SK-MEL-5 (cell line): ENCODE data around the gene SIRPB1. TPM values are rescaled to one million over a fixed set of nuclear protein-coding genes. Genes with fewer than 3 reads are reported as not detected.

Experiments used
- DNase-seq: peaks from one replicate; pipeline ENCODE4 v3.0.0-alpha.2; 2016; ENCODE audit warnings: low read depth, low spot score
- in situ Hi-C: cut with HindIII; loops from 2 replicates; pipeline ENCODE4 v1.10.0; 2016; ENCODE audit warnings: low sequenced_read_pairs, high pct_unique_total_duplicates, low pct_unique_long_range_greater_than_20kb
- polyA plus RNA-seq, 2 experiments: library from polyadenylated mRNA; depleted of rRNA; stranded (reverse); fragments of >200 nt; gene quantifications; 2 replicates each; pipeline ENCODE4 v1.2.3, GENCODE V29; 2015
- total RNA-seq: library from RNA; depleted of rRNA; stranded (reverse); fragments of >200 nt; shearing (Covaris generic); gene quantifications from 2 replicates; pipeline ENCODE4 v1.2.3, GENCODE V29; 2014; rRNA removed

The SIRPB1 gene
- 0.98 and 1.8 TPM in 2 replicates for total RNA-seq
- polyA plus RNA-seq (2015; cell fraction: cytosol; rRNA removed): 8.6 and 10.7 TPM in 2 replicates
- polyA plus RNA-seq (2015; cell fraction: nucleus; rRNA removed): 2.9 and 5.7 TPM in 2 replicates

DNA sequence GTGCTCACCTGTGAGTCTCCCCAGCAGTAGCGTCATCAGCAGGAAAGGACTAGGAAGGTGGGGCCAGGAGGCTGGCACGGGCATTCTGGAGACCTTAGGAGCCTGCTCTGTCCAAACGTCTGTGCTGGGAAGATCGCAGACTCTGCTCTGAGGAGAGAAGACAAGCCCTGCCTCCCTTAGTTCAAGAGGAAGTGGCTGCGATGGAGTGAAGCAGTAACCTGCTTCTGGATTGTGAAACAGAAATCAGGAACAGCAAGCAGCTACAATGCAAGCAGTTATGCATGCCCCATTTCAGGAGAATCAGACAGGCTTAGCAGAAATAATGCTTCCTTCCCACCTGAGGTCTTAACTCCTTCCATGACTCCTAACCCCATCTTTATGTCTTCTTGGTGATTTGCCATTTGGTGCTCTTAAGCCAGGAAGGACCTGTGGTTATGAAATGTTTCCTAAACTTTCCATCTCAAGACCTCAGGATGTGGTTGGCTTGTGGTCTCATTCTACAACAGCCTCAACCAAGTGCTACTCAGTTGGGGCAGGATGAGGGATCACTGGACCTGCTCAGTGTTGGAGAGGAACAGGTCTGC lies at the start of gene SIRPB1:
TSS of gene SIRPB1 (minus strand) at position 149 of the 584 bp plus-strand sequence. CDS start at position 84, 65 bp downstream.
- in situ Hi-C loops: no loop called here
- peak; percentile 0 for DNase-seq

DNA sequence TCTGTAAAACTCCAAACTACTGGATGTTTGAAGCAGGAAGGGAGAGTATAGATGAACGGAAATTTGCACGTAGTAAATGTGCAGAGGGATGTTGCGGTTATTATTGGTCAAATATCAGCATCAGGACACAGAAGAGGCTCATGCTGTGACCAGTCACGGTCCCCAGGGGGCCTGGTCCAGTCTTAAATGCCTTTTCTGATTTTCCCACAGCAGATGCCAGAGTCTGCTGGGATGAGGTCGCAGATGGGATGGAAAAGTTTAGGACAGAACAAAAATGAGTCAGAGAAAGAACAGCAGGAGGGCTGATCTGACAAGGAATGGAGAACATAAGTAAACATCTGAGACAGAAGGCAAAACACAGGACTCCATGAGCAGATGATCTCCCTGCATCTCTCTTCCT lies 49.5 kb upstream of the SIRPB1 start:
- in situ Hi-C loops: no loop called here
- DNase-seq: no peak

DNA sequence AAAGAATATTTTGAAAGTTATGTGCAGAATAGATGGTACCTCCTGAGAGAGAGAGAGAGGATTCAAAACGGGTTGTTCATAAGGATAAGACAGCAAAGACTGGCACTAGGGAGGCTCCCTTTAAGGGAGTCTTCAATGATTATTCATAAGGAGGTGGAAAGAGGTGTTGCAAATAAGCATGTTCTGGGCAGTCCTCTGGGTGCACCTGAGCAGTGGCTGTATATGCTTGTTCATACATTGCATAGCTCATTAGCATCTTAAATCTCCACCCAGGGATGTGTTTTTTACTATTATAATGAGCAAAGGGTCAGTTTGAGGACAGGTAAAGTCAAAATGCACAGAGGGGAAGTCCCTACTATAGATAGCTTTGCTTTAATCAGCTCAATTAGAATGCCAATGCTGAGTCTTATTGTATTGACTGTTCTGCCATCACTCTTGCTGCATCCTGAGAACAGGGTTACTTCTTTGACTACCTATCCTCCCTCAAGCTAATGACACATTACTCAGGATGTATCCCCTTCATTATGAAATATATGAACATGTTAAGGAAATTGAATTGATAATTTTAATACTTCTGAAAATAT lies 47.8 kb upstream of the SIRPB1 start:
- in situ Hi-C loops: no loop called here
- no peak for DNase-seq

DNA sequence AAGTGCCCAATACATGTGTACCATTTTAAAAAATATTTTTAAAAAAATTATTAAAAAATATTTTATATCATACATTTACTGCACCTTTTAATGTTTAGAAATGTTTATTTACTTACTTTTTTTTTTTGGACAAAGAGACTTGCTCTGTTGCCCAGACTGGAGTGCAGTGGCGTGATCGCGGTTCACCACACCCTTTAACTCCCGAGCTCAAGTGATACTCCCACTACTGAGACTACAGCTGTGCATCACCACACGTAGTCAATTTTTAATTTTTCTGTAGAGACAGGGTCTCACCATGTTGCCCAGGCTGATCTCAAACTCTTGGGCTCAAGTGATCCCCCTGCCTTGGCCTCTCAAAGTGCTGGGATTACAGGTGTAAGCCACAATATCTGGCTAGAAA lies 47.0 kb upstream of the SIRPB1 start:
- in situ Hi-C loops: no loop called here
- DNase-seq: no peak

DNA sequence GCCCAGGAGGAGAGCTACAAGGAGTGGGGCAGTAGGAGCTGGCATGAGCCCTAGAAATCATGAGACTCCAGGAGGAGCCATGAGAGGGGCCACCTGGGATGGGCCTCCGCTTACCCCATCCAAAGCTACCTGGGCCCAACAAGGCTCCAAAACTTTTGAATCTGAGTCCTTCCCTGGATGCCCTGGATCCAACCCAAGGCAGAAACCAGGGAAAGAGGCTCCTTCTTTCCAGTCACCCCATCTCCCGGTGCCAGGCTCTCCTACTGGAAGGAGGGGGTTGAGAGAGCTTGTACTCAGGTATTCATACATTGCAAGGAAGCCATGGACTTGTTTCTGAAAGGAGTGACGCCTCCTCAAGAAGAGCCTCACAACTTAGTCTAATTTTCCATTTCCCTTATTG lies 45.5 kb upstream of the SIRPB1 start:
- no peak for DNase-seq
- in situ Hi-C loops: no loop called here

DNA sequence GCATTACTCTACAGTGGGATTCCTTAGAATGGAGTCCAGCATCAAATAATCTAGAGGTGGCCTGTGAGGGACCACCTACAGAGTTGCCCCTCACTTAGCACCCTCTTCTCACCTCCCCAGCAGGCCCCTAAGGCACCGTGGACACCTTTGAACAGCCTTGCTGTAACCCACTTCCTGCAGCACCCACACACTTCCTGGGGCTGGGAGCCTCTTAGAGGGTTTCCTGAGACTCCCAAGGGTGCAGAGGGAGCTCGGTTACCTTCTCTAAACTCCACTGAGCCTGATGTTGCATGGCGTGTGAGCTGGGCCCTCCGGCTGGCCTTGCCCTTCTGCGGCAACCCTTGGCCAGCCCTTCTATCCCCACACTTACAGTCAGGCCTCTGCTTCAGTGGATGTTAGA lies 45.1 kb upstream of the SIRPB1 start:
- no peak for DNase-seq
- in situ Hi-C loops: no loop called here

DNA sequence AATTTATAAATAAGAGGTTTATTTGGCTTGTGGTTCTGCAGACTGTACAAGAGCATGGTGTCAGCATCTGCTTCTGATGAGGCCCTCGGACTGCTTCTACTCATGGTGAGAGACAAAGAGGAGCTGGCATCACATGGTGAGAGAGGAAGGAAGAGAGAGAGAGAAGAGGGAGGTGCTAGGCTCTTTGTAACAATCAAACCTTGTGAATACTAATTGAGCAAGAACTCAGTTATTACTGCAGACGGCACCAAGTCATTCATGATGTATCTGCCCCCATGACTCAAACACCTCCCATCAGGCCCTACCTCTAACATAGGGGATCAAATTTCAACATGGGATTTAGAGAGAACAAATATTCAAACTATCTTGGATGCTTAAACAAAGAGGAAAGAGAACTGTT lies 44.1 kb upstream of the SIRPB1 start:
- no peak for DNase-seq

DNA sequence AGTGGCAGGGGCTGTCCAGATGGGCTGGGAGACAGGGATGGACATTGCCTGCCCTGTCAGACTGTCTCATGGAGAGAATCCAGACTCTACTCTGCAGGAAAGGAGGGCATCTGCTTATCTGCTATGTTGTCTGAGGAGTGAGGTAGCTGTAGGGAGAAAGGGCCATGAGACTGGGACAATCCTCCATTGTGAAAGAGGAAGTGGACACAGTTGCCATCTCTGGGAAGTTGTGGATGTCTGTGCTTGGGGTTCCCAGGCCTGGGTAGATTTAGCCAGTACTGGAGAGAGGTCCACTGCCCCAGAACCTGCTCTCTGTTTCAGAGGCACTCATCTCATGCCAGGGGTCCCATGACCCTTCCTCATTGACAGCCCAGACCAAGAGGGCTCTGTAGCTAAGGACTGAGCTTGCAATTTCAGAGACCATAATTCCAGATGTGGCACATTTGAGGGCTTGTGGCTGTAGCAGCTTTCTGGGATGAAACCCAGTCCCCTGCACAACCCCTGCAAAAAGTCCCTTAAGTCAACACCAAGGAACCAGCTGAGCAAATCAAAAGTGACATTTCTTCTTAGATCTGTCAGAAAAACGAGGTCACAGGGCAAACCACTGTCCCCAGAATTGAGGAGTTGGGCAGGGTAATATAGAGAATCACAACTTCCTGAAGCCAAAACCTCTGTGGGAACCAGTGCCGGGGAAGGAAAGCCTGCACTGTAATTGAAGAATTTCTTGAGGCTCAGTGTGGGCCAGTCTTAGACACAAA lies 41.9 kb upstream of the SIRPB1 start:
- DNase-seq: no peak
- in situ Hi-C loops: no loop called here

More for the DNA sequence above, 44.1 kb upstream of the SIRPB1 start:
- in situ Hi-C loops: no loop called here

DNA sequence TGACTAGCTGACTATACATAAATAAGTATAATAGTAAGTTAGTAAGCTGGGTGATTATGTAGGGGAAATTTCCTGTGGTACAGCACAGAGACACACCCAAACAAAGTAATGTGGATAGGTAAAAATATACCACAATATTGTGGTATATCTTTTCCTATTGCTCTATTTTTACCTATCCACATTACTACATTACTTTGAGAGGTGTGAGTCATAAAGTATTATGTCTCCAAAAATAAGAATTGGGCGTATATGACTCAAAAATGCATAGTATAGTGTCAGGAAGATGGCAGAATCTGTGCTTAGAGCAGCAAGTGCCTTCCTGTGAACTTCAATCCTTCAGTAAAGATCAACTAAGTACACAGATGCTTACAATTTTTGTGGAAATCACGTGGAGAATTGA lies 40.4 kb upstream of the SIRPB1 start:
- DNase-seq: no peak
- in situ Hi-C loops: no loop called here

DNA sequence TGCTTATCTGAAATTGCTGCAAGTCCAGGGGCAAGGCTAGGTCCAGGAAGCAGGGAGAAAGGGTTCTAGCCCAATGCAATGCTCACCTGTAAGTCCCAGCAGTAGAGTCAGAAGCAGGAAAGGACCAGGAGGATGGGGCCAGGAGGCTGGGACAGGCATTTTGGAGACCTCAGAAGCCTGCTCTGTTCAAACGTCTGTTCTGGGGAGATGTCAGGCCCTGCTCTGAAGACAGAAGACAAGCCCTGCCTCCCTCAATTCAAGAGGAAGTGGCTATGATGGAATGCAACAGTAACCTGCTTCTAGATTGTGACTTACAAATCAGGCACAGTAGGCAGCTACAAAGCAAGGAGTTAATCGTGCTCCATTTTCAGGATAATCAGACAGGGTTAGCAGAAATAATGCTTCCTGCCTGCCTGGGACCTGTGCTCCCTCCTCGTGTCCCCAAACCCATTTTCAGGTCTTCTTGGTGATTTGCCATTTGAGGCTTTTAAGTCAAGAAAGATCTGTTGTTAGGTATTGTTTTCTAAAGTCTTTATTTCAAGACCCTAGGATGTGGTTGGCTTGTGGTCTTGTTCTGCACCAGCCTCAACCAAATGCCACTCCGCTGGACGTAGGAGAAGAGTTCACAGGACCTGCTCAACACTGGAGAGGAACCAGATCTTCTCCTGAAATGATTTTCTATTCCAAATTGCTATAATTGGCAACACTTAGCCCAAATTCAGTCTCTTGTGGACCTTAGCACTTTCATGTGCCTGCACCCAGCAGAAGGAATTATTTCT lies 37.9 kb upstream of the SIRPB1 start, which contains the start of gene SIRPG:
TSS of gene SIRPG (minus strand) at position 224 of the 779 bp plus-strand sequence. CDS start at position 159, 65 bp downstream.
- in situ Hi-C loops: no loop called here

DNA sequence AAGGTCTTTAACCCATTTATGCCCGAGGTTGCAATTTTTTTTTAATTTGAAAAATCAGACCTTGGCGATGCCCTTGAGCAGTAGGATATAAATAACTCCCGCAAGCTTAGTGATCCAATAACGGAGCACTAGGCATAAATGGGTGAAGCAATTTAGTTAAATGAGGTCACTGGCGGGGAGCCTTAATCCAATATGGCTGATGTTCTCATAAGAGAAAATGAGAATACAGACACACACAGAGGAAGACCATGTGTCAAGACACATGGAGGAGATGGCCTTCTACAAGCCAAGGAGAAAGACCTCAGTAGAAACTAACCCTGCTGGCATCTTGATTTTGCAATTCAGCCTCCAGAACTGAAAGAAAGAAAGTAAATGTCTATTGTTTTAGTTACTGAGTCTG lies 37.0 kb upstream of the SIRPB1 start:
- no peak for DNase-seq
- in situ Hi-C loops: no loop called here

More for the DNA sequence above, 37.9 kb upstream of the SIRPB1 start, which contains the start of gene SIRPG:
- no peak for DNase-seq

DNA sequence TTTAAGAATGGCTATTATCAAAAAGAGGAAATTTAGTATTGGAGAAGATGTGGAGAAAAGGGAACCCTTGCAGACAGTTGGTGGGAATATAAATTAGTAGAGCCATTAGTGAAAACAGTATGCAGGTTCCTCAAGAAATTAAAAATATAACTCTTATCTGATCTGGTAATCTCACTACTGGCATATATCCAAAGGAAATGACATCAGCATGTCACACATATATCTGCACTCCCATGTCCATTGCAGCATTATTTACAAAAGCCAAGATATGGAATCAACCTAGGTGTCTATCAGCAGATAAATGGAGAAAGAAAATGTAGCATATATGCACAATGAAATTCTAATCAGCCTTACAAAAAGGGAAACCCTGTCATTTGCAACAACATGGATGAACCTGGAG lies 35.2 kb upstream of the SIRPB1 start:
- in situ Hi-C loops: no loop called here
- DNase-seq: no peak

DNA sequence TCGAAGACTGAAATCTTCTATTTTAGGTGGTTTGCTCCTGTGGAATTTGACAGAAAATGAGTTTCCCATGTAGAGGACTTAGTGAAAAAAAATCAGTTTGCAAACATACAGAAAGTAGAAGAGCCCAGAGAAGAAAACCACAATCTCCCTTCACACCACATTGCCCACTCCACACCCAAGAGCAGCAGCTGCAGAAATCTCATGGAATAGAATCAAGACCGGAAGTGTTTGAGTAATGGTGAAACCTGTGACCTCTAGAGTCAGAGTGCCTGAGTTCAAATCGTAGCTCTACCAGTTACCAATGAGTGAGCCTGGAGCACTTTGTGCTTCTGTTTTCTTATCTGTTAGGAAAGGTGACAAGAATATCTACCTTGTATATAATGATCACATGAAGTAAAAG lies 33.2 kb upstream of the SIRPB1 start:
- DNase-seq: no peak
- in situ Hi-C loops: no loop called here

DNA sequence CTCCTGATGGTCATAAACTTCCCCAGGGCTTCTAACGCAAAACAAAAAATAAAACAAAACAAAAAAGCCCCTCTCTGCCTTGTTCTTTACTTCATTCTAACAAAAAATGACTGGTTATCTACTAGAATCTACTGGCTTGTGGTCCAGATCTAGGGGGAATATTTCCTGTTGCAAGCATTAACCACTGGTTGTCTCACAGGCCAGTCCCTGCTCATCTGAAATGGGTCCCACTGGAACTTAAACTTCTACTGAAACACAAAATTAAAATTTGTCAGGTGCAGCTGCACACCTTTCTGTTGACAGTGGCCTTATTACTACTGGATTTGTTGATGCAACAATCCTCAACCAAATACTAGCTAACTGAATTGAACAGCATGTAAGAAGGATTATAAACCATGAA lies 32.3 kb upstream of the SIRPB1 start:
- in situ Hi-C loops: no loop called here
- no peak for DNase-seq

DNA sequence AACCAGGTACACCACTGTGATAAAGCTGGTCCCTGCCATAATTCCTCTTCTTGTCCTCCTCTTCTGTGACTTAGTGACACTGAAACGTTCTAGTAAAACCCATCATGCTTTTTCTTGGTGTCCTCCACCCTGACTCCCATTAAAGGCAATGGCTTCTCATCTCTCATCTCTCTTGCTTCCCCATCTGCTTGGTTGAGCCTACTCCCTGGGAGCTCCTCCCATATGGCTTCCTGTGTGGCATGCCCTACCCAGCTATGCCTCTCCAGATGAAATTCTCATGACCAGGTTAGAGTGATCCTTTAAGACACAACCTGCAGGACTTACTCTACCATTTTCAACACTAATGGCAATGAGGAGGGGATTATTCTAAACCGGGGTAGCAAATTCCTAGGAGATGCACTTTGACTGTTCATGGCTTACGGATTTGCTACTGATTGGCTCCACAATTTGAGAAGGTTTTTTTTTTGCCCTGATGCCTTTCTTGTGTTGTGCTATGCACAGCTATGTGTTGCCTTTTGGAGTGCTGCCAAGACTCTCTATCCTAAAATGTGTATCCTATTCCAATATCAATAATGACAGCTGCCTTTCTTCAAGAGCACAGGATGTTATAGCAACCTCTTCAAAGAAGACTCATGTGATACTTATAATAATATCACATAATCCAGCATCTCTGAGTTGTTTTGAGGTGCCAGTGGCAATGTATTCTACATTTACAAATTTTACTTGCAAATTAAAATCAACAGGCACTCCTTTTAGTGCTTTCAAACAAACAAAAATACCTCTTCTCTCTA lies 31.7 kb upstream of the SIRPB1 start:
- in situ Hi-C loops: no loop called here

DNA sequence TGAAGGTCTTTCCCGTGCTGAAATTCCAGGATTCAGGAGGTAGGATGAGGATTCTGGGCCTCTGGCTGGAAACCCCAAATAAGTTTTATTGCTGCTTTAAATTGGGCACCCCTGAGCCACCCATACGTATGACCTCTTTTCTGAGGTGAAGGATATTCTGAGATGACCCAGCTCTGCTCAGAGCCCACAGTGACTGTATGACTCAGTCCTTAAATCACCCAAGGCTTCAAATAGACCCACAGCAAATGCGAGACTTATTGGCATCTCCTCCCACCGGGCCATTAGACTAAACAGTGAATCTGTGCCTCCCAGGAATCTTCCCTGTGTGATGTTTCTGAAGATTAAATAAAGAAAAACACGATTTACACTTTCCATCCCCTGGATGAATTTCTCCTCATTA lies 28.3 kb upstream of the SIRPB1 start:
- in situ Hi-C loops: no loop called here
- no peak for DNase-seq

More for the DNA sequence above, 31.7 kb upstream of the SIRPB1 start:
- DNase-seq: no peak

DNA sequence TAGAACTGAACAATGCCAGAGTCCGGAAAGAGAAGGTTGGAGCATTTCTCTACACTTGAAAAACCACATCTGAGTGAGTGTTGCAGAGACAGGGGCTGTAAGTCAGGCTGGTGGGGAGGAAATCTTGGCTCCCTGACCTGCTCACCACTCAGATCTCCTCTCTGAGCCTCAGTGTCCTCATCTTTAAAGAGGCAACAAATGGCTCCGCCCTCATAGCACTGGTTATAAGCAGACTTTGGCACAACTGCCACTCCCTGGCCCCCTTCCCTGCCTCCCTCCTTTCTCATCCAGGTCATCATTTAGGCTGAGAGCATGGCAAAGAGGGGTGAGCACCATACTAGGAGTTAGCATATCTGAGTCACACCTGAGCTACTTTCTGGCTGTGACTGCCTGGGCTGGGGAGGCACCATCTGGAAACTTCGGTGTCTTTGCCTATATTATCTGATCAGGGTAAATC lies 27.2 kb upstream of the SIRPB1 start:
- DNase-seq: no peak
- in situ Hi-C loops: no loop called here
